ENCODE measurements around the gene EEF1A2. TPM values are rescaled to one million over a fixed set of nuclear protein-coding genes. Genes with fewer than 3 reads are reported as not detected.

Gene EEF1A2
- total and polyA plus RNA-seq, 2 donors (not counting 3 experiments of a cell fraction or from before 2014, with no cell fraction given), result 2.7 to 3.4 TPM

- Histone ChIP-seq H3K36me3 (ENCODE audit: control insufficient read depth in 2 of 2, extremely low read depth in 1 of 2, insufficient read depth in 2 of 2, low read length in 2 of 2) (no peaks in the 10 kb centered on the region), H3K9me1 (replicated peaks; ENCODE audit: control insufficient read depth, extremely low read depth, insufficient read depth, low read length) (no peaks in the 10 kb centered on the region), H3K9ac (replicated peaks; ENCODE audit: extremely low read depth, insufficient read depth, low read length) (no peak overlapping the region), H3K4me3 (replicated peaks in 1 of 3; ENCODE audit: insufficient read depth in 1 of 3, low read depth in 1 of 3, low read length in 3 of 3) (no peak overlapping the region), H3K4me2 (ENCODE audit: insufficient read depth, low read length) (no peak overlapping the region), H4K20me1 (replicated peaks; ENCODE audit: control insufficient read depth, extremely low read depth, insufficient read depth, low read length) (no peaks in the 10 kb centered on the region), H3K79me2 (ENCODE audit: control insufficient read depth, insufficient read depth, low read length) (no peaks in the 10 kb centered on the region), H3K4me1 (ENCODE audit: control insufficient read depth, extremely low read depth, insufficient read depth, low read length) (no peaks in the 10 kb centered on the region), H3K9me3 (replicated peaks; ENCODE audit: control insufficient read depth, insufficient read depth, low read length) (no peaks in the 10 kb centered on the region), H2AFZ (ENCODE audit: low read depth, low read length) (no peak overlapping the region), H3K27me3 (ENCODE audit: control insufficient read depth in 2 of 2, insufficient read depth in 2 of 2, low read length in 2 of 2) (no peaks in the 10 kb centered on the region), H3K27ac (ENCODE audit: insufficient read depth, low read depth, low read length) (no peak overlapping the region)
- intact Hi-C loops (cut with micrococcal nuclease) (no loop called here), dilution Hi-C loops (cut with MboI; ENCODE audit: extremely low pct_ligation_motif_present, low sequenced_read_pairs) (no loop called here)
- no peak for TF ChIP-seq MAX (IDR thresholded peaks at IDR 0.05; ENCODE audit: insufficient read depth, insufficient read length)
- no peak for TF ChIP-seq JUN (IDR thresholded peaks at IDR 0.05; ENCODE audit: borderline replicate concordance, insufficient read depth, insufficient read length, low read depth)
- no peak for TF ChIP-seq POLR2A (IDR thresholded peaks at IDR 0.05; ENCODE audit: low read depth, low read length)
- TF ChIP-seq GATA2 (IDR thresholded peaks at IDR 0.05; ENCODE audit: insufficient read depth, insufficient read length, low read depth, low read length), result no peak
- TF ChIP-seq POLR2AphosphoS5 (IDR thresholded peaks at IDR 0.05; ENCODE audit: insufficient read depth, low read depth, low read length), result no peak
- no peak for TF ChIP-seq EZH2 (IDR thresholded peaks at IDR 0.05; ENCODE audit: borderline replicate concordance, low read depth, low read length, severe bottlenecking)
- no peak for TF ChIP-seq FOS (IDR thresholded peaks at IDR 0.05; ENCODE audit: borderline replicate concordance, insufficient read depth, low read length)
- TF ChIP-seq CTCF (IDR thresholded peaks at IDR 0.05; ENCODE audit: extremely low read depth in 1 of 2, insufficient read depth in 1 of 2, low read depth in 1 of 2, low read length in 2 of 2), result no peak
- TF ChIP-seq MYC (IDR thresholded peaks at IDR 0.05; ENCODE audit: low read depth, low read length), result no peak
- ChIA-PET POLR2A (no interaction called here), CTCF (interaction anchor here (2.4 kb wide), 1 partner anchor 8 kb away, joined by 8 read pairs; no protein-coding TSS in a partner anchor)
- DNase-seq (ENCODE audit: low read depth, low spot score) (no peak), FAIRE-seq (no peak)
- no TSS peak for BruUV-seq (replicated peaks)
Observed at GRCh38 chr20:63504642-63505041, 5.8 kb upstream of the EEF1A2 start.

All from endothelial cell of umbilical vein (primary cell).